Right kidney (tissue), 9 donors: ENCODE results near the gene DNAJA4.

Source experiments
- DNase-seq: peaks from one replicate; pipeline ENCODE4 v3.0.0-alpha.2; 2016
- long read RNA-seq, 8 donors: transcript quantifications; one replicate each; lab custom pipeline, GENCODE V29; 2026

DNAJA4 gene
- long read RNA-seq, donor 1, partial matches to known transcripts, result 81 of 189 reads
- long read RNA-seq, donor 1, other reads (novel, unspliced or antisense), result 101 of 189 reads
- long read RNA-seq, donor 2, result 0 reads
- long read RNA-seq, donor 3, partial matches to known transcripts, result 0 of 4 reads
- long read RNA-seq, donor 3, other reads (novel, unspliced or antisense), result 0 of 4 reads
- long read RNA-seq, donor 4, partial matches to known transcripts, result 70 of 110 reads
- long read RNA-seq, donor 4, other reads (novel, unspliced or antisense), result 38 of 110 reads
- long read RNA-seq, donor 5, partial matches to known transcripts, result 78 of 148 reads
- long read RNA-seq, donor 5, other reads (novel, unspliced or antisense), result 69 of 148 reads
- long read RNA-seq, donor 6, partial matches to known transcripts, result 72 of 131 reads
- long read RNA-seq, donor 6, other reads (novel, unspliced or antisense), result 55 of 131 reads
- long read RNA-seq, donor 7, result 0 reads
- long read RNA-seq, donor 8, partial matches to known transcripts, result 86 of 134 reads
- long read RNA-seq, donor 8, other reads (novel, unspliced or antisense), result 45 of 134 reads

GRCh38 chr15:78264304-78265136, at the start of gene DNAJA4:
DNAJA4 (plus strand) TSS chr15:78264562; CDS start chr15:78264764, 202 bp downstream.
- peak; percentile 81 for DNase-seq

GRCh38 chr15:78216276-78217104, 47.9 kb upstream of the DNAJA4 start:
- DNase-seq, result no peak

- DNase-seq, result no peak
Observed at GRCh38 chr15:78220713-78221112, 43.6 kb upstream of the DNAJA4 start.

- no peak for DNase-seq
Observed at GRCh38 chr15:78222745-78223395, 41.5 kb upstream of the DNAJA4 start.

- DNase-seq, result no peak
Observed at GRCh38 chr15:78223396-78224022, 40.9 kb upstream of the DNAJA4 start.

- DNase-seq, result no peak
Observed at GRCh38 chr15:78224023-78224411, 40.3 kb upstream of the DNAJA4 start.

GRCh38 chr15:78225783-78226541, 38.4 kb upstream of the DNAJA4 start:
- DNase-seq, result no peak

GRCh38 chr15:78228356-78228996, 35.9 kb upstream of the DNAJA4 start:
- no peak for DNase-seq

GRCh38 chr15:78229431-78230406, 34.6 kb upstream of the DNAJA4 start:
- DNase-seq, result no peak

- no peak for DNase-seq
Observed at GRCh38 chr15:78232951-78233350, 31.4 kb upstream of the DNAJA4 start.

- DNase-seq, result no peak
Observed at GRCh38 chr15:78233496-78233895, 30.9 kb upstream of the DNAJA4 start.

GRCh38 chr15:78234515-78235040, 29.8 kb upstream of the DNAJA4 start, which contains the start of gene ACSBG1:
ACSBG1 (minus strand) TSS chr15:78234565; CDS start chr15:78234501, 64 bp downstream.
- DNase-seq, result no peak

GRCh38 chr15:78236491-78236890, 27.9 kb upstream of the DNAJA4 start:
- no peak for DNase-seq

- no peak for DNase-seq
Observed at GRCh38 chr15:78237146-78237545, 27.2 kb upstream of the DNAJA4 start.

- no peak for DNase-seq
Observed at GRCh38 chr15:78239811-78240210, 24.6 kb upstream of the DNAJA4 start.

- DNase-seq, result peak; percentile 60
Observed at GRCh38 chr15:78241017-78241416, 23.3 kb upstream of the DNAJA4 start.

- no peak for DNase-seq
Observed at GRCh38 chr15:78242128-78242527, 22.2 kb upstream of the DNAJA4 start.

- peak; percentile 24 for DNase-seq
Observed at GRCh38 chr15:78243058-78243457, 21.3 kb upstream of the DNAJA4 start.
